Lower leg skin (tissue), 4 donors: ENCODE results near the gene DGKE. TPM values are rescaled to one million over a fixed set of nuclear protein-coding genes. Genes with fewer than 3 reads are reported as not detected.

Source experiments
- DNase-seq, 2 donors: peaks; one replicate each; pipeline ENCODE4 v3.0.0-alpha.2; 2019; ENCODE audit warnings: low spot score in 2 of 2
- H3K4me3 ChIP-seq: fragments of 200-600 bp; sonication (generic); 2 replicates; pipeline ENCODE4 v1.5.1; 2017; ENCODE audit warnings: mild to moderate bottlenecking, low read depth; ENCODE audit not compliant: poor library complexity, severe bottlenecking
- POLR2A ChIP-seq, 2 donors: fragments of 450-650 bp; IDR thresholded peaks; one replicate each; pipeline ENCODE4 v1.6.1; 2016 to 2017; ENCODE audit warnings: antibody characterized with exemption in 2 of 2, mild to moderate bottlenecking in 1 of 2, moderate library complexity in 1 of 2
- WGBS, 2 donors: methylation state at CpG; one replicate each; pipeline ENCODE4 v1.1.5; 2018; 5-methylcytosine and 5-hydroxymethylcytosine counted together
- intact Hi-C: fragments of 100-400 bp; cut with DNase I; formaldehyde crosslinking; loops from one replicate; pipeline ENCODE4 v1.15.0; 2023; ENCODE audit warnings: low total_unique reads
- total RNA-seq, 4 donors: library from RNA; depleted of rRNA; stranded (reverse); fragments of >200 nt; gene quantifications; one replicate each; pipeline ENCODE4 v1.1.0, GENCODE V29; 2016
- TF ChIP-seq, protein P1 (sequence below), 3 donors: fragments of 450-650 bp; IDR thresholded peaks; one replicate each; pipeline ENCODE4 v1.5.1; 2016; ENCODE audit warnings: antibody characterized with exemption in 3 of 3, mild to moderate bottlenecking in 3 of 3, moderate library complexity in 2 of 3

DGKE gene
- total RNA-seq, 4 donors from 2014 or later: 2.5 to 5.7 (median 3.2) TPM

DNA sequence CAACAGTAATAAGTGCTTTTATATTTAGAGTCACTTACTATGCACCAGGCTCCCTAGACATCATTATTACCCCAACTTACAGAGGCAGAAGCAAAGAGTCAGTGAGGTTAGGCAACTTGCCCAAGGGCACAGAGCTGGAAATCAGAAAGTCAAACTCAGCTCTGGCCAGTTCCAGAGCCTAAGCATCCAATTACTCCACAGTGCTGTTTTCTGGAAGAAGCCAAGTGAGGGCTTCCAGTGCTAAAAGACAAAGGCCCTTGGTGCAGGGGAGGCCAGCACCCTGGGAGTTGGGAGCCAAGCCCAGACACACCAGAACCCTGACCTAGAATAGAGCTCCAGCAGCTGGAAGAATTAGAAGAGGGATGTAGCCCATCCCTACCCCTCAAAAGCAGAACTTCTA is 40.4 kb upstream of the DGKE start:
- intact Hi-C loops: no loop called here
- H3K4me3 ChIP-seq: no peak overlapping the region
- TF ChIP-seq, protein P1, sequence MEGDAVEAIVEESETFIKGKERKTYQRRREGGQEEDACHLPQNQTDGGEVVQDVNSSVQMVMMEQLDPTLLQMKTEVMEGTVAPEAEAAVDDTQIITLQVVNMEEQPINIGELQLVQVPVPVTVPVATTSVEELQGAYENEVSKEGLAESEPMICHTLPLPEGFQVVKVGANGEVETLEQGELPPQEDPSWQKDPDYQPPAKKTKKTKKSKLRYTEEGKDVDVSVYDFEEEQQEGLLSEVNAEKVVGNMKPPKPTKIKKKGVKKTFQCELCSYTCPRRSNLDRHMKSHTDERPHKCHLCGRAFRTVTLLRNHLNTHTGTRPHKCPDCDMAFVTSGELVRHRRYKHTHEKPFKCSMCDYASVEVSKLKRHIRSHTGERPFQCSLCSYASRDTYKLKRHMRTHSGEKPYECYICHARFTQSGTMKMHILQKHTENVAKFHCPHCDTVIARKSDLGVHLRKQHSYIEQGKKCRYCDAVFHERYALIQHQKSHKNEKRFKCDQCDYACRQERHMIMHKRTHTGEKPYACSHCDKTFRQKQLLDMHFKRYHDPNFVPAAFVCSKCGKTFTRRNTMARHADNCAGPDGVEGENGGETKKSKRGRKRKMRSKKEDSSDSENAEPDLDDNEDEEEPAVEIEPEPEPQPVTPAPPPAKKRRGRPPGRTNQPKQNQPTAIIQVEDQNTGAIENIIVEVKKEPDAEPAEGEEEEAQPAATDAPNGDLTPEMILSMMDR (IDR thresholded peaks at IDR 0.05): no peak
- no peak for TF ChIP-seq POLR2A (IDR thresholded peaks at IDR 0.05)
- peak in 1 of 2 donors; percentile 29 for DNase-seq

DNA sequence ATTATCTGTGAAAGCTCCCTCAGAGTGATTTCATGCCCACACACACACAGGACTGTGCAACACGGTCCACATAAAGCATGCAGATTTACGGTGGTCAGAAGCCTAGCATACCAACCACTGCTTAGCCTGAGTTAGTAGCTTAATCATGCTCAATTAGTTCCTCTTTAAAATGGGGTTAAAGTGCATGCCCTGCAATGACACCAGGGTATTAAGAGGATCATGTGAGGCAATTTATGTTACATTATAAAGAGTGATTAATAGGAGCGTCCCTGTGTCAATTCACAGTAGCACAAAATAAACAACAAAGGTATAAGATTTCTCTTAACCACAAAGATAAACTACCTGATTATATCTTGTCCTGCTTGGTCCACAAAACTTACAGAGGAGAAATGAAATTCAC is 40.0 kb upstream of the DGKE start:
- no peak overlapping the region for H3K4me3 ChIP-seq
- intact Hi-C loops: no loop called here
- WGBS, 2 donors: 71 to 73% methylated on average over 3 of the region's 3 CpGs
- DNase-seq: peak in 1 of 2 donors; percentile 21
- TF ChIP-seq, protein P1 (IDR thresholded peaks at IDR 0.05): no peak
- no peak for TF ChIP-seq POLR2A (IDR thresholded peaks at IDR 0.05)

DNA sequence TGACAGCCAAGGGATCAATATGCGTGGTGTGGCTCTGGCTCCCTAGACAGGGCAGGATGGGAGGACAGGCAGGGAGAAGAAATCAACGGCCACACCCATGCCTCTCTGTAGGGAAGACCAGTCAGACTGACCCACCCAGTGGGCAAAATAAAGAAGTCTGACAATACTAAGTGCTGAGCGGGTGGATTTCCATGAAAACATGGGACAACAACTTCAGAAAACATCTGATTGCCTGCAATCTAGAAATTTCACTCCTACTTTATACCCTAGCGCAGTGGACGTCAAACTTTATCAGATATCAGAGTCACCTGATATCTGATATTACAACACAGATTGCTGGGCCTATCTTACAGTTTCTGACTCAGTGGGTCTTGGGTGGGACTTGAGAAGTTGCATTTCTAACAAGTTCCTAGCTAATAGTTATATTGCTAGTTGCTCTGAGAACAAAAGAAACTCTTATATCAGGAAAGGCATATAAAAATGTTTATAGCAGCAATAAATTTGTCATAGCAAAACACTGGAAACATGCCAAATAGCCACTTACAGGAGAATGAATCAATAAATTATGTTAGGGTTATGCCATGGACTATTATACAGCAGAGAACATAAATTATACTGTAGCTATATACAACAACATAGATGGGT is 38.6 kb upstream of the DGKE start:
- TF ChIP-seq, protein P1 (IDR thresholded peaks at IDR 0.05): no peak
- TF ChIP-seq POLR2A (IDR thresholded peaks at IDR 0.05): no peak
- H3K4me3 ChIP-seq: no peak overlapping the region
- intact Hi-C loops: no loop called here
- WGBS, 2 donors: 90 to 93% methylated on average over 5 of the region's 5 CpGs
- DNase-seq: peak in 1 of 2 donors; percentile 9

DNA sequence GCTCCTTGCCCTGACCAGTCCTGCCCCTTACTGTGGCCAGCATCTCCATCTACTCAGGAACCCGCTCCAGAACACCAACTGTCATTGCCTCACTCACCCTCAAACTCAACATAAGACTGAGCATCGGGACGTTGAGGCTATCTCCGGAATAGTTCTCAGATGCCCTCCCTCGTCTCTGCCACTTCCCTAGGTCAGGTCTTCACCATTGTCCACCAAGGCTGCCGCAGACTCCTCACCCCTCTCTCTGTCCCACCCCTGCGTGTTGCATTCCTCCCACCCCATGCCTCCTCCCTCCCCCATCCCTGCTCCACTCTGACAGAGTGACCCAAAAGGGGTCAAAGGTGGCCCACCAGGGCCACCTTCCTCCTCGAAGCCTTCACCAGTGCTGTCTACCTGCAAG is 37.4 kb upstream of the DGKE start:
- TF ChIP-seq POLR2A (IDR thresholded peaks at IDR 0.05): no peak
- TF ChIP-seq, protein P1 (IDR thresholded peaks at IDR 0.05): no peak
- no peak for DNase-seq
- intact Hi-C loops: no loop called here
- H3K4me3 ChIP-seq: no peak overlapping the region
- WGBS, 2 donors: 93 to 95% methylated on average over 8 of the region's 8 CpGs

DNA sequence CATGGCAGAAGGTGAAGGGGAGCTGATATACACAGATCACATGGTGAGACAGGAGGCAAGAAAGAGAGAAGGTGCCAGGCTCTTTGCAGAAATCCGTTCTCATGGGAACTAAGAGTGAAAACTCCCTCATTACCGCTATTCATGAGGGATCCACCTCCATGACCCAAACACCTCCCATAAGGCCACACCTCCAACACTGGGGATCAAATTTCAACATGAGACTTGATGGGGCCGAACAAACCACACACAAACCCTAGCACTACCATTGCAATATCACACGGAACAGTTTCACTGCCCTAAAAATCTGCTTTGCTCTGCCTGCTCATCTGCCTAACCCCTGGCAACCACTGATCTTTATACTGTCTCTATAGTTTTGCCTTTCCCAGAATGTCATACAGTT is 35.0 kb upstream of the DGKE start:
- intact Hi-C loops: no loop called here
- no peak overlapping the region for H3K4me3 ChIP-seq
- WGBS, 2 donors: 41 to 45% methylated on average over 4 of the region's 4 CpGs
- DNase-seq: no peak
- TF ChIP-seq, protein P1 (IDR thresholded peaks at IDR 0.05): no peak
- no peak for TF ChIP-seq POLR2A (IDR thresholded peaks at IDR 0.05)
